AG04449 (cell line): ENCODE results near the gene PRKCE.
A peak's percentile ranks its signal among the peaks of the same experiment; 100 is the strongest.

Experiments
- CTCF ChIA-PET: fragments of 350-600 bp; formaldehyde crosslinking; extraction: SDS; loops from one replicate; lab custom pipeline; 2021; ENCODE audit warnings: antibody characterized with exemption; lab: Yijun Ruan, JAX
- POLR2A ChIA-PET: fragments of 400-600, 350-600 bp; formaldehyde crosslinking; extraction: SDS; loops from one replicate; lab custom pipeline; 2020; ENCODE audit warnings: antibody characterized with exemption, inconsistent platforms; lab: Yijun Ruan, JAX
- DNase-seq: peaks from one replicate; pipeline ENCODE4 v3.0.0-alpha.2; 2010; ENCODE audit warnings: low read depth, low spot score
- H3K4me3 ChIP-seq: 2 replicates; pipeline ENCODE4 v1.5.1; 2011; ENCODE audit warnings: low read depth, mild to moderate bottlenecking, control low read depth, low read length
- TF ChIP-seq, protein P1 (sequence below): IDR thresholded peaks from one replicate; pipeline ENCODE4 v1.5.1; 2011; ENCODE audit warnings: mild to moderate bottlenecking, moderate library complexity, low read length, control low read depth, inconsistent platforms; ENCODE audit not compliant: insufficient read depth; ENCODE audit errors: missing control alignments

PRKCE gene

DNA sequence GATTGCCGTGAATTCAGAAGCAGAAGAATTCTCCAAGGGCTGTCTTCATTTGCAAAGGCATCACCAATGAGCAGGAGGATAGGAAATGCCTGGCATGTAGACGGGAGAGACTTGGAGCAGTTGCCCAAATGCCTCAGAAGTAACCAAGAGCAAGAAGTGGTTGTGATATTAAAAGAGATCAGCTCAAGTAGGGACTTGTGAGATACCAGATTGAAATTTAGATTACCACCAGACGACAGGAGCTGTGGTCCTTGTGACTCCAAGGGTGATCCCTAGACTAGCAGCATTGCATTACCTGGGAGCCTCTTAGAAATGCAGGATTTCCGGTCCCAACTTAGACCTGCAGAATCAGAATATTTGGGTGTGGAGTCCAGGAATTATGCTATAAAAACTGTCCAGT lies 417.2 kb downstream of the PRKCE start:
- CTCF ChIA-PET, result interaction anchor here (0.8 to 1.1 kb wide), 2 partner anchors 297 to 393 kb away, joined by 3 read pairs; no protein-coding TSS in a partner anchor

DNA sequence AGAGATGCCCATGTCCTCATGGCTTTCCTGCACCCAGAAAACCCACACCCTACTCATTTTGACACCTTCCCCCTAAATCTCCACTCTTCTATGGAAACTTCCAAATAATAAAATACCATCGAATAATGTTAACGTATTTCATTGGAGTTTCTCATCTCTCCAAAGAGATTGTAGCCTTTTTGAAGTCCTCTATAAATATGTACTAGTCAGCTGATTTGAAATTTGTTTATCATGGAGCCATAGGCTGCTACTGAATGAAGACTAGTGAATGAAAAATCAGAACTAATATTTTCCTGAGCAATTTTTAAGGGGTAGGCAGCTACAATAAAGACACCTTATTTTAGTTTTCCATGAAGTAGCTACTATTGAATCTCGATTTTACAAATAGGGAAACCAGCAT lies 419.6 kb downstream of the PRKCE start:
- TF ChIP-seq, protein P1, sequence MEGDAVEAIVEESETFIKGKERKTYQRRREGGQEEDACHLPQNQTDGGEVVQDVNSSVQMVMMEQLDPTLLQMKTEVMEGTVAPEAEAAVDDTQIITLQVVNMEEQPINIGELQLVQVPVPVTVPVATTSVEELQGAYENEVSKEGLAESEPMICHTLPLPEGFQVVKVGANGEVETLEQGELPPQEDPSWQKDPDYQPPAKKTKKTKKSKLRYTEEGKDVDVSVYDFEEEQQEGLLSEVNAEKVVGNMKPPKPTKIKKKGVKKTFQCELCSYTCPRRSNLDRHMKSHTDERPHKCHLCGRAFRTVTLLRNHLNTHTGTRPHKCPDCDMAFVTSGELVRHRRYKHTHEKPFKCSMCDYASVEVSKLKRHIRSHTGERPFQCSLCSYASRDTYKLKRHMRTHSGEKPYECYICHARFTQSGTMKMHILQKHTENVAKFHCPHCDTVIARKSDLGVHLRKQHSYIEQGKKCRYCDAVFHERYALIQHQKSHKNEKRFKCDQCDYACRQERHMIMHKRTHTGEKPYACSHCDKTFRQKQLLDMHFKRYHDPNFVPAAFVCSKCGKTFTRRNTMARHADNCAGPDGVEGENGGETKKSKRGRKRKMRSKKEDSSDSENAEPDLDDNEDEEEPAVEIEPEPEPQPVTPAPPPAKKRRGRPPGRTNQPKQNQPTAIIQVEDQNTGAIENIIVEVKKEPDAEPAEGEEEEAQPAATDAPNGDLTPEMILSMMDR, result no peak
- no peak overlapping the region for H3K4me3 ChIP-seq
- ChIA-PET CTCF (interaction anchor here (0.7 to 3.4 kb wide), 3 partner anchors 8 to 292 kb away, joined by 3 to 16 read pairs (median 4); no protein-coding TSS in a partner anchor), POLR2A (no interaction called here)
- DNase-seq, result no peak

More for the DNA sequence above, 417.2 kb downstream of the PRKCE start:
- POLR2A ChIA-PET, result interaction anchor here (1.1 to 1.5 kb wide), 3 partner anchors 24 to 229 kb away, joined by 3 to 10 read pairs (median 3); partner anchors contain the start of gene EPAS1
- TF ChIP-seq, protein P1, result no peak
- no peak overlapping the region for H3K4me3 ChIP-seq
- no peak for DNase-seq

DNA sequence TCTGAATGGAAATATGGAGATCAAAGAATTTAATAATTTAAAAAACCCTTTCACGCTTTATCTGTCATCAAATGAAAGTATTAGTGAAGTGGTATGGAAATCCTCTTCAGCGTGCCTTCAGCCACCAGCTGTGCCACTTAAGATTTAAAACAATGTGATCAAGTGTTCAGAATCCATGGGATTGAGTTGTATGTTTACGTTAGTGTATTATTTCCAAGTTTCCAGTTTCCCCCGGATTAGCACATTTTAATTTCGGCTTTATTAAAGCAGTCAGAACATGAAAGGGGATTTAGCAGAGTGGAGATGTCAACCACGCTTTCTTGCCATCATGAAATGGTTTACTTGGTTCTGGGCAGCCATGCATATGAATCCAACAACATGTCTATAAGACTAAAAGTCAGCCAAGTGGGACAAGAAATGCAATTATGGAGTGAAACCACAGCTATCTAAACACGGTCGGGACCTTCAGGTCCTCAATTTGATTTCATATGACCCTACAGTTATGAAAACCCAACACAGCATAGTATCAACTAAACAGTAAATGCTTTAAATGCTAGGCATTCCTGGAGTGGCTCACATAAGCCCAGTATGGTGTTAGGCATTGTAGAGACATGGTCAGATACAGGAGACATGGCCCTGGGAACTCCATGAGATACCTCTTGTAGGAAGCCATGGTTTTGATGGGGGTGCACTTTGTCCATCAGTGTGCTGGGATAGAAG lies 420.8 kb downstream of the PRKCE start:
- peak; percentile 77 for DNase-seq
- TF ChIP-seq, protein P1, result no peak
- POLR2A ChIA-PET, result interaction anchor here (1.1 kb wide), 1 partner anchor 226 kb away, joined by 3 read pairs; no protein-coding TSS in a partner anchor
- H3K4me3 ChIP-seq, result no peak overlapping the region
- CTCF ChIA-PET, result interaction anchor here (0.8 to 3.4 kb wide), 4 partner anchors 9 to 291 kb away, joined by 3 to 16 read pairs (median 3); no protein-coding TSS in a partner anchor

DNA sequence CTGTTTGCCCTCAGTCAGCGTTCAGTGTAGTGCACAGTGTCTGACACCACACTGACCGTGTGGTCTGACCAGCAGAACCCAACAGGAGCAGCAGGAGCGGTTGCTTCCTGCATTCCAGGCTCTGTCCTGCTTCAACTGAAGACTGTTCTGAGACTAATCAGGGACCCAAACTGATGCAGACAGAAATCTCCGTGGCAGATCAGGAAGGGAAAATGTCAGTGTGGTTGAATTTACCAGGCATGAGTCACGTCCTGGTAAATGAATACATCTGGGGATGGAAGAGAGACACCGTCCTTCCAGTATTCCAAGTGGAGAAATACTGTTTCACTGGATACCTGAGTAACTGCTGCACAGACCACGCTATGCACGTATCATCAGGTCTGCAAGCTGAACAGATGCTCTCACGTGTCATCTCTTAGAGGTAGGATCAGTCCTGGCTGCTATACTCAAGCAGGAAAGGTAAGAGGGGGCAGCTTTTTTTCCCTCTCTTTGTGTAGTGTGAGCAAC lies 422.1 kb downstream of the PRKCE start:
- CTCF ChIA-PET, result interaction anchor here (1.0 to 3.4 kb wide), 5 partner anchors 9 to 21 kb away, joined by 3 to 16 read pairs (median 4); no protein-coding TSS in a partner anchor
- H3K4me3 ChIP-seq, result peak overlapping the region; percentile 48

DNA sequence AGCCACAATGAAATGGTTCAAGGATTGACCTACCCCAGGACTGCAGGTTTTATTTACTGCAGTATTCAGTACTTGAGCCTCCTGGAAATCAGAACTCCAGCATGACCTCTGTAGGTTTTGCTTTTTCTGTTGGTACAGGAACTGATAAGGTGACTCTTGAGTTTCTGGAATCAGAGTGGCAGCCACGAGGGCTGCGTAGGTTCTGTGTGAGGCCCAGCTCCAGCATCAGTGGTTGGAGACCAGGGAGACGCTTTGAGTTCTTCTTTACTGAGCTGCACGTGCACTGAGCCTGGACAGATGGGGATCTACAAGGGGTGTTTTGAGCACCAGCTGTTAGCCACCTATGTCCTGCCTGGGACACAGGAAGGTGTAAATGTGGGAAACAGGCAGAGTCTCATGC lies 423.0 kb downstream of the PRKCE start:
- ChIA-PET CTCF (interaction anchor here (1.0 to 1.5 kb wide), 3 partner anchors 11 to 20 kb away, joined by 3 to 7 read pairs (median 4); no protein-coding TSS in a partner anchor), POLR2A (interaction anchor here (0.9 to 2.2 kb wide), 3 partner anchors 8 to 223 kb away, joined by 3 to 17 read pairs (median 3); partner anchors contain the start of gene EPAS1)
- H3K4me3 ChIP-seq, result peak overlapping the region; percentile 1; the same call in 1 of the 2 replicates
- TF ChIP-seq, protein P1, result no peak
- no peak for DNase-seq

More for the DNA sequence above, 422.1 kb downstream of the PRKCE start:
- peak; percentile 93 for DNase-seq
- TF ChIP-seq, protein P1, result no peak
- POLR2A ChIA-PET, result interaction anchor here (0.9 to 2.2 kb wide), 5 partner anchors 9 to 252 kb away, joined by 3 to 17 read pairs (median 3); partner anchors contain the start of gene EPAS1
